GM12878 (cell line): ENCODE results near the gene RABL2A. TPM values are rescaled to one million over a fixed set of nuclear protein-coding genes. Genes with fewer than 3 reads are reported as not detected.
"Not testable (repeated sequence)": the region's sequence is repeated elsewhere in the genome, so short reads cannot be mapped to it uniquely, and the experiment has no call there.

Source experiments
- ATAC-seq: fragments of 200-7000 bp; cut with Tn5 transposase; 3 replicates; pipeline ENCODE4 v1.9.1; 2020; ENCODE audit warnings: mild to moderate bottlenecking, moderate library complexity
- BruUV-seq: library from RNA; stranded (reverse); fragments of 400-500 nt; replicated peaks from 2 replicates; lab custom pipeline; 2021; lab: Mats Ljungman, UMichigan
- CTCF ChIA-PET: fragments of 300-600 bp; sonication (Branson Sonifier 250); formaldehyde crosslinking; extraction: SDS; loops from one replicate; lab custom pipeline; 2021; ENCODE audit warnings: inconsistent platforms; lab: Yijun Ruan, JAX
- POLR2A ChIA-PET: fragments of 350-600 bp; formaldehyde crosslinking; extraction: SDS; loops from one replicate; lab custom pipeline; 2021; ENCODE audit warnings: inconsistent platforms; lab: Charles Lee
- RAD21 ChIA-PET: fragments of 300-600 bp; sonication (Branson Sonifier 250); formaldehyde crosslinking; loops from one replicate; lab custom pipeline; 2023; ENCODE audit warnings: antibody characterized with exemption; ENCODE audit not compliant: unreplicated experiment; lab: Charles Lee
- SMC1A ChIA-PET: fragments of 300-600 bp; sonication (Branson Sonifier 250); formaldehyde crosslinking; loops from one replicate; lab custom pipeline; 2023; ENCODE audit not compliant: unreplicated experiment, uncharacterized antibody; lab: Charles Lee
- DNase-seq: peaks from one replicate; pipeline ENCODE4 v3.0.0-alpha.2; 2011; ENCODE audit warnings: low read depth, low spot score
- FAIRE-seq: peaks from 3 replicates; lab custom pipeline; 2011; peaks lifted over from hg19 to GRCh38; lab: Jason Lieb, UNC
- H2AFZ ChIP-seq: 2 replicates; pipeline ENCODE4 v1.6.0; 2011; ENCODE audit warnings: low read depth, low read length, control low read depth; ENCODE audit not compliant: control insufficient read depth
- H3K27ac ChIP-seq: 2 replicates; pipeline ENCODE4 v1.5.1; 2011; ENCODE audit warnings: control low read depth; ENCODE audit not compliant: control insufficient read depth, insufficient read depth
- H3K27me3 ChIP-seq, 2 experiments: replicated peaks in 1 of 2; 2 replicates each; pipeline versions ENCODE4 v1.6.0 to v1.6.1; 2011; ENCODE audit warnings: low read length in 1 of 2; ENCODE audit not compliant: control insufficient read depth in 2 of 2, insufficient read depth in 2 of 2
- H3K36me3 ChIP-seq, 2 experiments: 2 replicates each; pipeline ENCODE4 v1.5.1; 2011; ENCODE audit warnings: low read length in 1 of 2; ENCODE audit not compliant: control insufficient read depth in 2 of 2, insufficient read depth in 2 of 2
- H3K4me1 ChIP-seq: 2 replicates; pipeline ENCODE4 v1.6.1; 2011; ENCODE audit warnings: mild to moderate bottlenecking, low read length, moderate library complexity, mixed read lengths; ENCODE audit not compliant: control insufficient read depth, insufficient read depth
- H3K4me2 ChIP-seq: 2 replicates; pipeline ENCODE4 v1.6.0; 2011; ENCODE audit warnings: control low read depth; ENCODE audit not compliant: control insufficient read depth, insufficient read depth
- H3K4me3 ChIP-seq: fragments of 200-600 bp; sonication (generic); 2 replicates; pipeline ENCODE4 v1.5.1; 2016
- H3K79me2 ChIP-seq: 2 replicates; pipeline ENCODE4 v1.6.0; 2011; ENCODE audit warnings: low read length; ENCODE audit not compliant: control insufficient read depth, insufficient read depth
- H3K9ac ChIP-seq: 2 replicates; pipeline ENCODE4 v1.8.0; 2011; ENCODE audit warnings: low read length, control low read depth, mixed read lengths; ENCODE audit not compliant: control insufficient read depth, insufficient read depth
- H3K9me3 ChIP-seq: replicated peaks from 3 replicates; pipeline ENCODE4 v1.5.1; 2011; ENCODE audit warnings: mild to moderate bottlenecking, low read length; ENCODE audit not compliant: control insufficient read depth, insufficient read depth
- H4K20me1 ChIP-seq: 2 replicates; pipeline ENCODE4 v1.6.0; 2011; ENCODE audit not compliant: control insufficient read depth, insufficient read depth
- BHLHE40 ChIP-seq, 2 experiments: fragments of 450-650 bp in 1 of 2; IDR thresholded peaks; 2 replicates each; pipeline ENCODE4 v1.6.1; 2011 to 2017; ENCODE audit warnings: low read depth in 2 of 2, borderline replicate concordance in 1 of 2, improper control_type of control experiment in 1 of 2, low read length in 1 of 2, mild to moderate bottlenecking in 1 of 2
- LARP7 ChIP-seq: fragments of 450-650 bp; IDR thresholded peaks from 2 replicates; pipeline ENCODE4 v1.6.1; 2017; ENCODE audit warnings: mild to moderate bottlenecking
- NR2F1 ChIP-seq: fragments of 450-650 bp; conservative IDR thresholded peaks from 2 replicates; pipeline ENCODE4 v1.6.1; 2017; ENCODE audit warnings: mild to moderate bottlenecking
- RAD21 ChIP-seq: IDR thresholded peaks from 2 replicates; pipeline ENCODE4 v1.6.1; 2011; ENCODE audit warnings: mild to moderate bottlenecking, low read depth, low read length, moderate library complexity; ENCODE audit not compliant: insufficient read depth
- RB1 ChIP-seq: fragments of 450-650 bp; formaldehyde crosslinking; IDR thresholded peaks from 2 replicates; pipeline ENCODE4 v1.6.1; 2017; ENCODE audit warnings: mild to moderate bottlenecking, borderline replicate concordance
- SMARCA5 ChIP-seq: fragments of 450-650 bp; IDR thresholded peaks from 2 replicates; pipeline ENCODE4 v1.6.1; 2017; ENCODE audit warnings: mild to moderate bottlenecking
- SMC3 ChIP-seq: IDR thresholded peaks from 2 replicates; pipeline ENCODE4 v1.6.1; 2011; ENCODE audit warnings: low read length, improper control_type of control experiment, borderline replicate concordance
- WGBS: methylation state at CpG from one replicate; pipeline ENCODE4 v1.1.6; 2016; ENCODE audit warnings: low lambda C conversion rate; ENCODE audit not compliant: insufficient replicate concordance, insufficient coverage; ENCODE audit errors: missing lambda C conversion rate; 5-methylcytosine and 5-hydroxymethylcytosine counted together
- in situ Hi-C: fragments of 300-500 bp; cut with MboI; formaldehyde crosslinking; loops from 9 replicates; pipeline ENCODE4 v1.14.3; 2018; ENCODE audit warnings: mixed read lengths
- intact Hi-C: fragments of 100-400 bp; cut with micrococcal nuclease; formaldehyde crosslinking; loops from one replicate; pipeline ENCODE4 v1.14.2; 2022; ENCODE audit not compliant: unreplicated experiment
- polyA plus RNA-seq, 11 experiments: library from polyadenylated mRNA; depleted of rRNA in 4 of 11; unstranded in 6 of 11; stranded (reverse) in 5 of 11; fragments of >200 nt; fragmentation: Nextera tagmentation in 4 of 11; fragmentation: Illumina TruSeq in 1 of 11; extraction: Ambion mirVana in 4 of 11; extraction: Trizol in 1 of 11; gene quantifications; 1 replicate in 1 of 11; 2 replicates in 10 of 11; pipeline versions ENCODE4 v1.2.1 to v1.2.3, GENCODE V29; 2011 to 2016; ENCODE audit warnings: inconsistent platforms in 2 of 11, missing spikeins in 2 of 11, low read depth in 1 of 11
- total RNA-seq, 4 experiments: library from RNA; depleted of rRNA in 3 of 4; stranded (reverse); fragments of >200 nt in 3 of 4; fragmentation: Illumina TruSeq in 1 of 4; extraction: Trizol in 1 of 4; gene quantifications; 2 replicates each; pipeline versions ENCODE4 v1.2.1 to v1.2.3, GENCODE V29; 2013 to 2021
- TF ChIP-seq, protein P1 (sequence below): fragments of 450-650 bp; IDR thresholded peaks from 2 replicates; pipeline ENCODE4 v1.6.1; 2017; ENCODE audit warnings: mild to moderate bottlenecking
- TF ChIP-seq, protein P2 (sequence below): fragments of 450-650 bp; IDR thresholded peaks from 2 replicates; pipeline ENCODE4 v1.6.1; 2017; ENCODE audit warnings: mild to moderate bottlenecking, moderate library complexity

Gene RABL2A
- total and polyA plus RNA-seq, 10 of the 15 experiments (the other 5 are each of a cell fraction or from before 2014, with no cell fraction given): 0.87 to 17.9 (median 9.7) TPM

DNA sequence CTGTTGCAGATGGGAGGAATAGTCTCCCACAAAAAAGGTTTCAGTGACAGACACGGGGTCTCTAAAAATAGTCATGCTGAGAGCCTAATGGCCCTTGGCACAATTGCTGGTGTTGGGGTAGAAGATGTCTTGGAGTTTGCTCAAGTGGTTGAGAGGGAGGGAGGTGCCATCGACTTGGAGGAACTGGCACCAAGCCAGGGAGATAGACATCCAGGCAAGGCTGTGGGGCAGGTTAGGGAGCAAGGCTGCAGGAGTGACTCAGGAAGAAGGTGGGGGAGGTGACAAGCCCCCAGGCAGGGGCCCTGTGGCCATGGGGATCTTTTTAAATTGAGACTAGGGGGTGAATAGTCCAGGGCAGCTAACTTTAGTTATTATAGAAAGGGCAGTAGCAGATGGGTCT is 27.9 kb upstream of the RABL2A start:
- RAD21 ChIA-PET, H3K9ac ChIP-seq, H3K79me2 ChIP-seq, SMC1A ChIA-PET, H3K27me3 ChIP-seq, H3K4me3 ChIP-seq, H3K4me1 ChIP-seq, FAIRE-seq, H2AFZ ChIP-seq, ATAC-seq, H3K4me2 ChIP-seq, intact Hi-C loops, DNase-seq, H3K36me3 ChIP-seq, H3K9me3 ChIP-seq, POLR2A ChIA-PET, BruUV-seq, CTCF ChIA-PET, H4K20me1 ChIP-seq, H3K27ac ChIP-seq, in situ Hi-C loops: not testable (repeated sequence)
- 43% methylated on average over 1 of the region's 2 CpGs for whole genome bisulfite sequencing

DNA sequence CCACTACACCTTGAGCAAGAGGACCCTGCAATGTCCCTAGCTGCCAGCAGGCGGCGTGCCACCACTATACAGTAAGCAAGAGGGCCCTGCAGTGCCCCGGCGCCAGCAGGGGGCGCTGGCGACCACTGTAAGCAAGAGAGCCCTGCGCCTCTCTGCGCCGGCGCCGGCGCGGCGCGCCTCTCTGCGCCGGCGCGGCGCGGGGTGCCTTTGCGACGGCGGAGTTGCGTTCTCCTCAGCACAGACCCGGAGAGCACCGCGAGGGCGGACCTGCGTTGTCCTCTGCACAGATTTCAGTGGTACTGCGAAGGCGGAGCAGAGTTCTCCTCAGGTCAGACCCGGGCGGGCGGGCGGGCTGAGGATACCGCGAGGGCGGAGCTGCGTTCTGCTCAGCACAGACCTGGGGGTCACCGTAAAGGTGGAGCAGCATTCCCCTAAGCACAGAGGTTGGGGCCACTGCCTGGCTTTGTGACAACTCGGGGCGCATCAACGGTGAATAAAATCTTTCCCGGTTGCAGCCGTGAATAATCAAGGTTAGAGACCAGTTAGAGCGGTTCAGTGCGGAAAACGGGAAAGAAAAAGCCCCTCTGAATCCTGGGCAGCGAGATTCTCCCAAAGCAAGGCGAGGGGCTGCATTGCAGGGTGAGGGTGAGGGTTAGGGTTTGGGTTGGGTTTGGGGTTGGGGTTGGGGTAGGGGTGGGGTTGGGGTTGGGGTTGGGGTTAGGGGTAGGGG is 24.9 kb upstream of the RABL2A start:
- H3K9ac ChIP-seq, H3K27ac ChIP-seq, H2AFZ ChIP-seq, H3K36me3 ChIP-seq, H4K20me1 ChIP-seq, FAIRE-seq, H3K27me3 ChIP-seq, in situ Hi-C loops, H3K79me2 ChIP-seq, H3K4me2 ChIP-seq, H3K9me3 ChIP-seq, H3K4me3 ChIP-seq, DNase-seq, H3K4me1 ChIP-seq, BruUV-seq: not testable (repeated sequence)
- 23% methylated on average over 43 of the region's 51 CpGs for WGBS
- RAD21 ChIA-PET: interaction anchor here (0.6 to 0.7 kb wide), 2 partner anchors 98 kb away, joined by 3 to 4 read pairs; no protein-coding TSS in a partner anchor
- ATAC-seq: peak; percentile 33
- POLR2A ChIA-PET: interaction anchor here (0.7 kb wide), 1 partner anchor 168 kb away, joined by 4 read pairs; no protein-coding TSS in a partner anchor
- intact Hi-C loops: loop anchor here (2.0 kb wide), 1 partner anchor 91 kb away; no protein-coding TSS in a partner anchor
- CTCF ChIA-PET: interaction anchor here (0.7 to 1.4 kb wide), 2 partner anchors 95 to 98 kb away, joined by 3 to 7 read pairs; no protein-coding TSS in a partner anchor
- SMC1A ChIA-PET: interaction anchor here (0.7 kb wide), 1 partner anchor 98 kb away, joined by 3 read pairs; no protein-coding TSS in a partner anchor
- TF ChIP-seq LARP7 (peak; percentile 43; the same call in 1 of the 2 replicates), NR2F1 (0 out of 2 replicates have a peak, but pooled peaks have one; percentile 45), SMC3 (peak; percentile 16; the same call in 1 of the 2 replicates), SMARCA5 (peak; percentile 89), RB1 (peak; percentile 30; the same call in 1 of the 2 replicates), BHLHE40 (IDR thresholded peaks at IDR 0.05; ENCODE audit: borderline replicate concordance in 1 of 2, low read depth in 2 of 2, low read length in 1 of 2) (peak in 1 of 2 experiments; percentile 18; a peak in 1 of 4 replicates), RAD21 (peak; percentile 36)
- TF ChIP-seq, protein P1, sequence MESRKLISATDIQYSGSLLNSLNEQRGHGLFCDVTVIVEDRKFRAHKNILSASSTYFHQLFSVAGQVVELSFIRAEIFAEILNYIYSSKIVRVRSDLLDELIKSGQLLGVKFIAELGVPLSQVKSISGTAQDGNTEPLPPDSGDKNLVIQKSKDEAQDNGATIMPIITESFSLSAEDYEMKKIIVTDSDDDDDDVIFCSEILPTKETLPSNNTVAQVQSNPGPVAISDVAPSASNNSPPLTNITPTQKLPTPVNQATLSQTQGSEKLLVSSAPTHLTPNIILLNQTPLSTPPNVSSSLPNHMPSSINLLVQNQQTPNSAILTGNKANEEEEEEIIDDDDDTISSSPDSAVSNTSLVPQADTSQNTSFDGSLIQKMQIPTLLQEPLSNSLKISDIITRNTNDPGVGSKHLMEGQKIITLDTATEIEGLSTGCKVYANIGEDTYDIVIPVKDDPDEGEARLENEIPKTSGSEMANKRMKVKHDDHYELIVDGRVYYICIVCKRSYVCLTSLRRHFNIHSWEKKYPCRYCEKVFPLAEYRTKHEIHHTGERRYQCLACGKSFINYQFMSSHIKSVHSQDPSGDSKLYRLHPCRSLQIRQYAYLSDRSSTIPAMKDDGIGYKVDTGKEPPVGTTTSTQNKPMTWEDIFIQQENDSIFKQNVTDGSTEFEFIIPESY: peak; percentile 87; the same call in 1 of the 2 replicates
- TF ChIP-seq, protein P2, sequence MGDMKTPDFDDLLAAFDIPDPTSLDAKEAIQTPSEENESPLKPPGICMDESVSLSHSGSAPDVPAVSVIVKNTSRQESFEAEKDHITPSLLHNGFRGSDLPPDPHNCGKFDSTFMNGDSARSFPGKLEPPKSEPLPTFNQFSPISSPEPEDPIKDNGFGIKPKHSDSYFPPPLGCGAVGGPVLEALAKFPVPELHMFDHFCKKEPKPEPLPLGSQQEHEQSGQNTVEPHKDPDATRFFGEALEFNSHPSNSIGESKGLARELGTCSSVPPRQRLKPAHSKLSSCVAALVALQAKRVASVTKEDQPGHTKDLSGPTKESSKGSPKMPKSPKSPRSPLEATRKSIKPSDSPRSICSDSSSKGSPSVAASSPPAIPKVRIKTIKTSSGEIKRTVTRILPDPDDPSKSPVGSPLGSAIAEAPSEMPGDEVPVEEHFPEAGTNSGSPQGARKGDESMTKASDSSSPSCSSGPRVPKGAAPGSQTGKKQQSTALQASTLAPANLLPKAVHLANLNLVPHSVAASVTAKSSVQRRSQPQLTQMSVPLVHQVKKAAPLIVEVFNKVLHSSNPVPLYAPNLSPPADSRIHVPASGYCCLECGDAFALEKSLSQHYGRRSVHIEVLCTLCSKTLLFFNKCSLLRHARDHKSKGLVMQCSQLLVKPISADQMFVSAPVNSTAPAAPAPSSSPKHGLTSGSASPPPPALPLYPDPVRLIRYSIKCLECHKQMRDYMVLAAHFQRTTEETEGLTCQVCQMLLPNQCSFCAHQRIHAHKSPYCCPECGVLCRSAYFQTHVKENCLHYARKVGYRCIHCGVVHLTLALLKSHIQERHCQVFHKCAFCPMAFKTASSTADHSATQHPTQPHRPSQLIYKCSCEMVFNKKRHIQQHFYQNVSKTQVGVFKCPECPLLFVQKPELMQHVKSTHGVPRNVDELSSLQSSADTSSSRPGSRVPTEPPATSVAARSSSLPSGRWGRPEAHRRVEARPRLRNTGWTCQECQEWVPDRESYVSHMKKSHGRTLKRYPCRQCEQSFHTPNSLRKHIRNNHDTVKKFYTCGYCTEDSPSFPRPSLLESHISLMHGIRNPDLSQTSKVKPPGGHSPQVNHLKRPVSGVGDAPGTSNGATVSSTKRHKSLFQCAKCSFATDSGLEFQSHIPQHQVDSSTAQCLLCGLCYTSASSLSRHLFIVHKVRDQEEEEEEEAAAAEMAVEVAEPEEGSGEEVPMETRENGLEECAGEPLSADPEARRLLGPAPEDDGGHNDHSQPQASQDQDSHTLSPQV: peak; percentile 51; the same call in 1 of the 2 replicates
